Loucy (cell line): ENCODE data around the gene FLRT2.

Experiments
- H2AFZ ChIP-seq: fragments of 200-600 bp; sonication (generic); 2 replicates; pipeline ENCODE4 v1.6.0; 2016; ENCODE audit warnings: antibody characterized with exemption, mild to moderate bottlenecking, low read length, moderate library complexity
- H3F3A ChIP-seq: fragments of 200-600 bp; 2 replicates; pipeline ENCODE4 v1.6.0; 2016; ENCODE audit warnings: antibody characterized with exemption, low read depth, mild to moderate bottlenecking
- H3K27me3 ChIP-seq: fragments of 200-600 bp; sonication (generic); 2 replicates; pipeline ENCODE4 v1.6.1; 2014; ENCODE audit warnings: low read length, mild to moderate bottlenecking; ENCODE audit not compliant: insufficient read depth, poor library complexity, severe bottlenecking
- H3K36me3 ChIP-seq: fragments of 200-600 bp; sonication (generic); 2 replicates; pipeline ENCODE4 v1.6.1; 2016; ENCODE audit warnings: low read length; ENCODE audit not compliant: insufficient read depth
- H3K4me1 ChIP-seq: fragments of 200-600 bp; sonication (generic); 2 replicates; pipeline ENCODE4 v1.5.1; 2014; ENCODE audit warnings: low read length, mild to moderate bottlenecking; ENCODE audit not compliant: insufficient read depth, poor library complexity, severe bottlenecking
- H3K4me2 ChIP-seq: fragments of 200-600 bp; sonication (generic); 2 replicates; pipeline ENCODE4 v1.6.0; 2014; ENCODE audit warnings: antibody characterized with exemption, low read length, low read depth, mild to moderate bottlenecking; ENCODE audit not compliant: poor library complexity, severe bottlenecking
- H3K4me3 ChIP-seq: fragments of 200-600 bp; sonication (generic); 2 replicates; pipeline ENCODE4 v1.5.1; 2014; ENCODE audit warnings: low read length, mild to moderate bottlenecking, mixed read lengths; ENCODE audit not compliant: poor library complexity, severe bottlenecking
- H3K79me2 ChIP-seq: fragments of 200-600 bp; sonication (generic); 2 replicates; pipeline ENCODE4 v1.6.1; 2014; ENCODE audit warnings: low read length; ENCODE audit not compliant: insufficient read depth
- H3K9ac ChIP-seq: fragments of 200-600 bp; sonication (generic); 2 replicates; pipeline ENCODE4 v1.6.0; 2014; ENCODE audit warnings: mild to moderate bottlenecking, low read depth, low read length, moderate library complexity; ENCODE audit not compliant: poor library complexity, severe bottlenecking
- H3K9me2 ChIP-seq: fragments of 200-600 bp; sonication (generic); replicated peaks from 2 replicates; pipeline ENCODE4 v1.6.1; 2016; ENCODE audit warnings: low read depth, low read length, mixed read lengths
- H3K9me3 ChIP-seq: fragments of 200-600 bp; sonication (generic); 2 replicates; pipeline ENCODE4 v1.6.1; 2014; ENCODE audit warnings: mild to moderate bottlenecking, antibody characterized with exemption, low read length, low read depth; ENCODE audit not compliant: insufficient read depth
- H4K20me1 ChIP-seq: fragments of 200-600 bp; sonication (generic); 2 replicates; pipeline ENCODE4 v1.6.0; 2014; ENCODE audit warnings: antibody characterized with exemption, low read length, mild to moderate bottlenecking; ENCODE audit not compliant: insufficient read depth, poor library complexity, severe bottlenecking
- CTCF ChIP-seq: fragments of 200-600 bp; sonication (generic); conservative IDR thresholded peaks from 2 replicates; pipeline ENCODE4 v1.5.1; 2014; ENCODE audit warnings: mild to moderate bottlenecking, antibody characterized with exemption, low read length
- EZH2phosphoT487 ChIP-seq: fragments of 200-600 bp; IDR thresholded peaks from 2 replicates; pipeline ENCODE4 v1.6.1; 2018; ENCODE audit warnings: antibody characterized with exemption, mild to moderate bottlenecking, moderate library complexity, borderline replicate concordance

The FLRT2 gene

GRCh38 chr14:85662096-85662495 is 132.2 kb downstream of the FLRT2 start:
- Histone ChIP-seq H3K9ac (no peak overlapping the region), H3K36me3 (no peaks in the 10 kb centered on the region), H3K79me2 (no peaks in the 10 kb centered on the region), H3F3A (no peaks in the 10 kb centered on the region), H4K20me1 (no peaks in the 10 kb centered on the region), H3K27me3 (no peaks in the 10 kb centered on the region), H3K4me2 (no peak overlapping the region), H3K9me2 (no peaks in the 10 kb centered on the region), H3K9me3 (no peaks in the 10 kb centered on the region), H3K4me1 (no peaks in the 10 kb centered on the region), H3K4me3 (no peak overlapping the region), H2AFZ (no peak overlapping the region)
- TF ChIP-seq CTCF (no peak), EZH2phosphoT487 (no peak)

- Histone ChIP-seq H3K9me3 (no peaks in the 10 kb centered on the region), H3K9ac (no peak overlapping the region), H3K4me1 (no peaks in the 10 kb centered on the region), H3K4me3 (no peak overlapping the region), H3K27me3 (no peaks in the 10 kb centered on the region), H3K79me2 (no peaks in the 10 kb centered on the region), H3K4me2 (no peak overlapping the region), H3K9me2 (no peaks in the 10 kb centered on the region), H4K20me1 (no peaks in the 10 kb centered on the region), H3K36me3 (no peaks in the 10 kb centered on the region), H3F3A (no peaks in the 10 kb centered on the region), H2AFZ (no peak overlapping the region)
- no peak for TF ChIP-seq EZH2phosphoT487
- no peak for TF ChIP-seq CTCF
Observed at GRCh38 chr14:85663256-85663655, 133.3 kb downstream of the FLRT2 start.

- Histone ChIP-seq H3K36me3 (no peaks in the 10 kb centered on the region), H3K27me3 (no peaks in the 10 kb centered on the region), H3K79me2 (no peaks in the 10 kb centered on the region), H2AFZ (no peak overlapping the region), H3F3A (no peaks in the 10 kb centered on the region), H3K9ac (no peak overlapping the region), H3K4me1 (no peaks in the 10 kb centered on the region), H3K9me3 (no peaks in the 10 kb centered on the region), H4K20me1 (no peaks in the 10 kb centered on the region), H3K9me2 (no peaks in the 10 kb centered on the region), H3K4me3 (no peak overlapping the region), H3K4me2 (no peak overlapping the region)
- no peak for TF ChIP-seq EZH2phosphoT487
- no peak for TF ChIP-seq CTCF
Observed at GRCh38 chr14:85663667-85664066, 133.7 kb downstream of the FLRT2 start.
